Measurements from ENCODE around the gene PTN.

PTN gene

DNA sequence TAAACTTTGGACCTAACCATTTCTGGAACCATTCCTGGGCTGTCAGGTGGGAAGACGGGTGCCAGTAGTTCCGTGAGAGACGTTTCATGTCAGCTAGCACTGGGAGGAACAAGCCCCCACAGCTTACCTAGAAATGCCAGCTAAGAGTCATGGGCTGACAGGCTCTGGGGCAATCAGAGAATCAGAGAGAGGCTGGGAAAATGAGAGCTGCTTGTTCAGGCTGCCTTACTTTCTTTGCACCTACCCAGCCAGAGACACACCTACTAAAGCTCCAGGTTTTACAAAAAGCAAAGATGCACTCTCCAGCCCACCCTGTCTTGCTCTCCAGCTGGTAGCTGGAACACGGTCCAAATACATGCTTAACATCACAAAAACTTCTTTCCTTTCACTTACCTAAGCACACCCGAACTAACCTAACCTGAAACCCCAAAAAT lies 688 bp downstream of the PTN start:
- DNase-seq (ENCODE audit: low read depth), result no peak
- no peak overlapping the region for H3K4me3 ChIP-seq (ENCODE audit: low read depth, low read length)
- TF ChIP-seq, protein P1, sequence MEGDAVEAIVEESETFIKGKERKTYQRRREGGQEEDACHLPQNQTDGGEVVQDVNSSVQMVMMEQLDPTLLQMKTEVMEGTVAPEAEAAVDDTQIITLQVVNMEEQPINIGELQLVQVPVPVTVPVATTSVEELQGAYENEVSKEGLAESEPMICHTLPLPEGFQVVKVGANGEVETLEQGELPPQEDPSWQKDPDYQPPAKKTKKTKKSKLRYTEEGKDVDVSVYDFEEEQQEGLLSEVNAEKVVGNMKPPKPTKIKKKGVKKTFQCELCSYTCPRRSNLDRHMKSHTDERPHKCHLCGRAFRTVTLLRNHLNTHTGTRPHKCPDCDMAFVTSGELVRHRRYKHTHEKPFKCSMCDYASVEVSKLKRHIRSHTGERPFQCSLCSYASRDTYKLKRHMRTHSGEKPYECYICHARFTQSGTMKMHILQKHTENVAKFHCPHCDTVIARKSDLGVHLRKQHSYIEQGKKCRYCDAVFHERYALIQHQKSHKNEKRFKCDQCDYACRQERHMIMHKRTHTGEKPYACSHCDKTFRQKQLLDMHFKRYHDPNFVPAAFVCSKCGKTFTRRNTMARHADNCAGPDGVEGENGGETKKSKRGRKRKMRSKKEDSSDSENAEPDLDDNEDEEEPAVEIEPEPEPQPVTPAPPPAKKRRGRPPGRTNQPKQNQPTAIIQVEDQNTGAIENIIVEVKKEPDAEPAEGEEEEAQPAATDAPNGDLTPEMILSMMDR (IDR thresholded peaks at IDR 0.05; ENCODE audit: insufficient read depth, low read depth, low read length, missing control alignments), result no peak

DNA sequence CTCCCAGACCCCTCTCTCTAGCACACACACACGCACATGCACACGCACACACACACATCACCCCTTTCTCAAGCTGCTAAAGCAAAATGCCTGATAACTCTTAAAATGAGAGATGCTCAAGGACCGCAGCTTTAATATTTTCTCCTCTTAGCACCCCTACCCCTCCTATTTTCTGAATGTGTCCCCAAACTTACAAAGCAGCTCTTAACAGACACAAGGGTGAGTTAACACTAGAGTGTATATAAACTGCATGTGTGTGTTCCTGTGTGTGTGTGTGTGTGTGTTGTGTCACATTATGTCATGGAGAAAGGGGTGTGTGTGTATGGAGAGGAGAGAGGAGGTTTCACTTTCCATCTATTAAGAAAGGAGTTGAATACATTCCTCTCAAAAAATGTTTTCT lies 1.3 kb downstream of the PTN start:
- TF ChIP-seq, protein P1 (IDR thresholded peaks at IDR 0.05; ENCODE audit: insufficient read depth, low read depth, low read length, missing control alignments), result no peak
- no peak for DNase-seq (ENCODE audit: low read depth)
- H3K4me3 ChIP-seq (ENCODE audit: low read depth, low read length), result no peak overlapping the region

DNA sequence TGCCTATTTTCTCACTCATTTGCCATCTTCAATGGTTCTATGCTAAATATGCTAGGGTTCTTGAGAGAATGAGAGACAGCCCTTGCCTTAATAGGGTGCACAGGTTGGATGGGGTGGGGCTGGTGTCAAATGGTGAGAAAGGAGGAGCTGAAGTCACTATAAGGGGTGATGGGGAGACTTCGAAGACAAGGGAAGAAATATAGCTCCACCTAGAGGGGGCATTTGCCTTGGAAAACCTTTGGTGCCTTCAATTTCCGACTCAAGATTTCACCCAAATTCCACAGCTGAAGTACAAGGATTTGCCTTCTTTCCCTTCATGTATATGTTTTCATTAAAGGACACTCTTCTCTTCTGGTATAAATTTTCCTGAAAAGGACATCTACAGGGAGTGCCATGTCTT lies 5.6 kb downstream of the PTN start:
- DNase-seq (ENCODE audit: low read depth), result peak; percentile 9
- H3K4me3 ChIP-seq (ENCODE audit: low read depth, low read length), result no peak overlapping the region
- TF ChIP-seq, protein P1 (IDR thresholded peaks at IDR 0.05; ENCODE audit: insufficient read depth, low read depth, low read length, missing control alignments), result no peak

DNA sequence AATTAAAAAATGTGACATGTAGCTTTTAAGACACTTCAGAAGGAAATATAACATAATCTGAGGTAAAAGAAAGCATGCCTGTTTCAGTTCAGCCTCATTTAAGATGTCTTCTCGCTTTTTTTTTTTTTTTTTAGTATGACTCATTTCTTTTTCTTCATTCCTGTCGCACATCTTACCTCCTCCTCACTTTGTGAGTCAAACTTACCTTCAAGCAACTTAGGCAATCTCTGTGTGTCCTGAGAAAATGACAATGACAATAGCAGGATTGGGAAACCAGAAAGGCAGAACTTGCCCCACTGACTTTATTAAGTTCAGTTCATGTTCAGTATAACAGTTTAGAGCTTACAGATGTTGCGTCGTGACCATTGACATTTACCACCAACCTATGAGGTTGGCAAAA lies 7.7 kb downstream of the PTN start:
- no peak overlapping the region for H3K4me3 ChIP-seq (ENCODE audit: low read depth, low read length)
- TF ChIP-seq, protein P1 (IDR thresholded peaks at IDR 0.05; ENCODE audit: insufficient read depth, low read depth, low read length, missing control alignments), result no peak
- no peak for DNase-seq (ENCODE audit: low read depth)

DNA sequence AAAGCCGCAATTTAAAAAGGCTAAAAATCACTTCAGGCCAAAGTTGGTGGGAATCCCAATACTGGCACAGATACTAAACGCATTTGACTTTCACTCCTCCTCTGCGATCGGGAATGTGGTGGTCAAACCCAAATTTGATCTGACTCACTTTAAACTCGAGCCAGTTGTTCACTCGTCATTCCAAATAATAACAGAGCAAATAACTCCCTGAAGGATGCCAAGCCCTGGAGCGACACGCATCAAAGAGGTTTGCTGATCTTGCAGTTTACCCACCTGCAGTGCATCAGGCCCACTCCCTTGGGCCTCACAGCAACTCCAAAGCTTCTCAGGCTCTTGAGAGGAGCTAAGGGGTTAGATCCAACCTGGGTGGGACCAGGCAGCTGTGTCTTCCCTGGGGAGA lies 12.2 kb downstream of the PTN start:
- no peak overlapping the region for H3K4me3 ChIP-seq (ENCODE audit: low read depth, low read length)
- DNase-seq (ENCODE audit: low read depth), result no peak
- TF ChIP-seq, protein P1 (IDR thresholded peaks at IDR 0.05; ENCODE audit: insufficient read depth, low read depth, low read length, missing control alignments), result no peak

DNA sequence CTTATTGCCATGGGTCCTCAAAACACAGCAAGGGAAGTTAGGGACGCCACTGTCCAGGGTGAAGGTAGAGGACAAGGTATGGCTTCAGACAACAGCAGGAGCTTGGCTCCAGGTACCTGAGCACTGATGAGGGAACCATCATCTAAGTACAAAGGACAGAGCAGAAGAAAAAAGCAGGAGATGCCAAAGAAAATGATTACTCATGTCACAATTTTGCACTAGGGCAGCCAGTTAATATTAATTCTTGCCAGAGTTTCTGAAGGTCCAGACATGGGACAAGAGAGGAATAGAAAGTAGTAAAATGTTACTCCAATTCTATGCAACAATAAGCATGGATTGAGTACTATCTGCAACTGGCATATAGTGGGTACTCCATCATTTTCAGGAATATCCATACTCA lies 14.1 kb downstream of the PTN start:
- TF ChIP-seq, protein P1 (IDR thresholded peaks at IDR 0.05; ENCODE audit: insufficient read depth, low read depth, low read length, missing control alignments), result no peak
- H3K4me3 ChIP-seq (ENCODE audit: low read depth, low read length), result no peak overlapping the region
- DNase-seq (ENCODE audit: low read depth), result no peak

DNA sequence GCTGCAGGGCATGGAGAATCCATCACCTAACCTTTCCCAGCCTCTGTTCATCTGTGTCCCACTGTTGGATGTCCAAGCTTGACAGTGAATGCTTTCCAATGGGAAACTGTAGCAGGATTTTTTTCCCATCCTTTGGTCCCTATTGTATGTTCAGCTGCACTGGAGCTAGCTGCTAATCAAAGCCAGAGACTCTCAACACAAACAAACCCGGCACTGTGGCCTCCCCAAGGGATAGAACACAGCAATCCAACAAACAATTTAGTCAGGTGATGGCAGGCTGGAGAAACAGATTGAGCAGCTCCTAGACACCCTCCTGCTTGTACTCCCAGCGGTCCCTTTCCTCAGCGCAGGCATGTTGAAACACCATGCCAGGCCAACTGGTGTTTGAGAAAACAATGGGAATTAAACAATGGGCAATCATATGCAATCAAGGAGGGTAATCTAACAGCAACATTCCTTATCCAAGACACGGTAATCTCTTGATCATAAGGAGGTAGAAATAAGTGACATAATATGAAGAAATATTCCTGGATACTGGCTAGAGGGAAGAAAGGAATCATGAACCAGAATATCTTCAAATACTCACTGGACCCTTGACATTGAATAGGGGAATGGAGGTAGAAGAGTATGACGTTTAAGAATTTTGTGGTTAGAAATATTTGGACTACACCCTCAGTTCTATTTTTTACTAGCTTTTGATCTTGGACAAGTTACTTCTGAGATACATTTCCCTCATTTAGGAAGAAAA lies 15.0 kb downstream of the PTN start:
- DNase-seq (ENCODE audit: low read depth), result no peak
- TF ChIP-seq, protein P1 (IDR thresholded peaks at IDR 0.05; ENCODE audit: insufficient read depth, low read depth, low read length, missing control alignments), result no peak
- no peak overlapping the region for H3K4me3 ChIP-seq (ENCODE audit: low read depth, low read length)
